Memory B cell (primary cell): ENCODE data around the gene SFRP2.

Experiments used
- ATAC-seq: fragments of 150-1000 bp; cut with Tn5 transposase; 2 replicates; pipeline ENCODE4 v1.10.0; 2021; ENCODE audit warnings: low read depth, mild to moderate bottlenecking, moderate library complexity
- DNase-seq, 2 donors: peaks; one replicate each; pipeline ENCODE4 v3.0.0; 2022; ENCODE audit warnings: low spot score in 2 of 2
- H3K27ac Mint-ChIP-seq: one replicate; pipeline ENCODE4 v1.8.0; 2022; ENCODE audit warnings: mild to moderate bottlenecking, moderate library complexity, mixed read lengths
- H3K27me3 Mint-ChIP-seq: one replicate; pipeline ENCODE4 v1.8.0; 2022; ENCODE audit warnings: mixed read lengths
- H3K36me3 Mint-ChIP-seq: one replicate; pipeline ENCODE4 v1.8.0; 2022; ENCODE audit warnings: mild to moderate bottlenecking, mixed read lengths
- H3K4me1 Mint-ChIP-seq: one replicate; pipeline ENCODE4 v1.8.0; 2022; ENCODE audit warnings: mixed read lengths
- H3K4me3 Mint-ChIP-seq: one replicate; pipeline ENCODE4 v1.8.0; 2022; ENCODE audit warnings: mild to moderate bottlenecking, moderate library complexity, mixed read lengths
- H3K9me3 Mint-ChIP-seq: one replicate; pipeline ENCODE4 v1.8.0; 2022; ENCODE audit warnings: mixed read lengths

The SFRP2 gene

DNA sequence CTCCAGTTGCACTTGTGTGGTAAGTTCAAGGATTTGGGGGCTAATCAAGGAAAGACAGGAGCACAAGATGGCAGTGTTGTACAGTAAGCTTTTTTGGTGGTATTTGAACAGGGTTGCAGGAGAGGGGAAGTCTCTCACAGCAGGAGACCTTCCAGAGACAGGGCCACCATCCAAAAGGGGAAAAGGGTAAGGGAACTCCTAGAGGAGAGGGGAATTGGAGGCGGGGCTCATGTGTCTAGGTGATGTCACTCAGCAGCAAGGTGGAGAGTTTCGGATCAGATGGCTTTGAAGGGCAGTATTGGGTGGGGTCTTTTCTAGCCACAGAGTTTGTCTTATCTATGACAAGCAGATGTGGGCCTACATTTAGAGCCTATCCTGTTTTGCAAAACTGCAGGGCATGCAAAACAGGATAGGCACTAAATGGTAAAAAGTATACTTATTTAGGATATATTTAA is 15.6 kb downstream of the SFRP2 start:
- H3K9me3 Mint-ChIP-seq, result peaks cover 2% of the 10 kb centered on the region
- ATAC-seq, result no peak
- H3K27ac Mint-ChIP-seq, result no peak overlapping the region
- H3K27me3 Mint-ChIP-seq, result peaks cover 27% of the 10 kb centered on the region
- H3K4me3 Mint-ChIP-seq, result no peak overlapping the region
- no peak for DNase-seq
- peaks cover 2% of the 10 kb centered on the region for H3K36me3 Mint-ChIP-seq
- H3K4me1 Mint-ChIP-seq, result no peaks in the 10 kb centered on the region

DNA sequence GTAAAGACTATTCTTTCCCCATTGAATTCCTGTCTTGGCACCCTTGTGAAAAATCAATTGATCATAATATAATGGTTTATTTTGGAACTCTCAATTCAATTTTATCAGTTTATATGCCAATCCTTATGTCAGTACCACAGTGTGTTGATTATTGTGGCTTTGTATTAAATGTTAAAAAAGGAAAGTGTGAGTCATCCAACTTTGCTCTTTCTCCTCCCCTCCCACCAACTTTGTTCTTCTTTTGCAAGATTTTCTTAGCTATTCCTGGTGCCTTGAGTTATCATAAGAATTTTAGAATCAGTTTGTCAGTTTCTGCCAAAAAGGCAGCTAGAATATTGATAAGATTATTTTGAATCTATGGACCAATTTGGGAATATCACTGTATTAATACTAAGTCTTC is 17.8 kb downstream of the SFRP2 start:
- no peak for ATAC-seq
- Mint-ChIP-seq H3K36me3 (peaks cover 2% of the 10 kb centered on the region), H3K4me3 (no peak overlapping the region)

DNA sequence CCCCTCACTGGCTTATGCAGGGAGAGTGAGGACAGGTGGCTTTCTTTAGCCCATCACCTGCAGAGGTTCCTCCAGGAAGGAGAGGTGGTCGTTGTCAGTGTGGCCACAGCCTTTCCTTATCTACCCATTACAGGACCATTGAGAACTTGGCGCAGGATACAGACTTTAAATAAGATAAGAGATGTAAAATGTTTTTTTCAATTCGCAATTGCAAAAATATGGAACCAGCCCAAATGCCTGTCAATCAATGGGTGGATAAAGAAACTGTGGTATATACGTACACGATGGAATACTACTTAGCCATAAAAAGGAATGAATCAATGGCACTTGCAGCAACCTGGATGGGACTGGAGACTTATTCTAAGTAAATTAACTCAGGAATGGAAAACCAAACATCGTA is 22.1 kb downstream of the SFRP2 start:
- Mint-ChIP-seq H3K27me3 (peaks cover 12% of the 10 kb centered on the region), H3K27ac (no peak overlapping the region), H3K36me3 (peaks cover 1% of the 10 kb centered on the region), H3K4me1 (no peaks in the 10 kb centered on the region), H3K9me3 (peaks cover 3% of the 10 kb centered on the region), H3K4me3 (no peak overlapping the region)
- ATAC-seq, result no peak
- no peak for DNase-seq

More for the DNA sequence above, 17.8 kb downstream of the SFRP2 start:
- H3K4me1 Mint-ChIP-seq, result no peaks in the 10 kb centered on the region
- peaks cover 16% of the 10 kb centered on the region for H3K27me3 Mint-ChIP-seq
- H3K27ac Mint-ChIP-seq, result no peak overlapping the region
- peaks cover 2% of the 10 kb centered on the region for H3K9me3 Mint-ChIP-seq
- no peak for DNase-seq

DNA sequence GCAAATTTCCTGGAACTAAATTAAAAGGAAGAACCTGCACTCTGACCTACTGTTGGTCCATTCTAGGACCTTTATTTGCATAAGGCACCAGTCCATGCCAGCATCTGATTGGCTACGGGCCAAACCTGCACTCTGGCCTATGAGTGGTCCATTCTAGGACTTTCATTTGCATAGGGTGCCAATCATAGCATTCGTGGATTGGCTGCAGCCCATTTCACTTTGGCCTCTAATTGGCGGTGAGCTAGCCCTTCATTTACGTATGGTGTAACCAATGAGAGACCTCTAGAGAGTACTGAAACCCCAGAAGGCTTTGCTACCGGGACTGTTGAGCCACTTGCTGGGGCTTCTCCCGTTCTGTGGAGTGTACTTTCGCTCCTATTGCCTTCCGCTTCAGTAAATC is 23.0 kb downstream of the SFRP2 start:
- no peak for DNase-seq
- Mint-ChIP-seq H3K4me1 (no peaks in the 10 kb centered on the region), H3K9me3 (peaks cover 1% of the 10 kb centered on the region), H3K27ac (no peak overlapping the region), H3K4me3 (no peak overlapping the region), H3K27me3 (peaks cover 15% of the 10 kb centered on the region), H3K36me3 (no peaks in the 10 kb centered on the region)
- ATAC-seq, result no peak

DNA sequence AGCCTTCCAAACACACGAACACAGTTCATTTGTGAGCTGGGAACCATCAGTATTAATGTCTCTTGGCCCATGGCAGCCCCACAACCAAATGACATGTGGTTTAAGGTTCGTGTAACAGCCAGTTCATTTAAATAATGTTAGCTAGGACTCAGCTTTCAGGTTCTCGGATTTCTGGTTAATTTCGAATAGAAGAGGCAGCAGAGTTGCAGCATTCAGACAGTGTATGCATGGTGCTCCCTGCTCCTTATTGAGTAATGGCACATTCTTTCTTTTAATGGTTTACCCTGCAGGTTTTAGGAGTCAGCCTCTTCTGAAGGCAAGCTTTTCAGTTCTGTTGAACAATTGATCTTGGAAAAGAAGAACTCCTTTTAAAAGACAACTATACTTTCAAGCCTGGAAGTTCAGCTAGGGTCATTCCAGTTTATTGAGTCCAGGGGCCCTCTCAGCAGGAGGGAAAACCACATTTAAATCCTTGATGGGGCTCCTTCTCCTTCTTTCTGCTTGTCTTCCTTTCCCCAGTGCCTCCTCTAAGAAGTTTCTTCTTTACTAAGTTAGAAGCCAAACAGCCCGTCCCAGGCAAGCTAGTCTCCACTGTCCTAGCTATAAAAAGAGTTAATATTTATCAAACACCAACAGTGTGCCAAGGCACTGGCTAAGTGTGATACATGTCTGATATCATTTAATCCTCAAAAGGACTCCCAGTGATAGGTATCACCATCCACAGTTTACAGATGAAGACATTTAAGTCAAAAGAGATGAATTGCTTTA is 24.1 kb downstream of the SFRP2 start:
- ATAC-seq (no peak), DNase-seq (no peak)
- no peaks in the 10 kb centered on the region for H3K36me3 Mint-ChIP-seq
- no peak overlapping the region for H3K27ac Mint-ChIP-seq
- no peak overlapping the region for H3K4me3 Mint-ChIP-seq
- H3K9me3 Mint-ChIP-seq, result peaks cover 1% of the 10 kb centered on the region
- H3K27me3 Mint-ChIP-seq, result peaks cover 15% of the 10 kb centered on the region
- H3K4me1 Mint-ChIP-seq, result no peaks in the 10 kb centered on the region

DNA sequence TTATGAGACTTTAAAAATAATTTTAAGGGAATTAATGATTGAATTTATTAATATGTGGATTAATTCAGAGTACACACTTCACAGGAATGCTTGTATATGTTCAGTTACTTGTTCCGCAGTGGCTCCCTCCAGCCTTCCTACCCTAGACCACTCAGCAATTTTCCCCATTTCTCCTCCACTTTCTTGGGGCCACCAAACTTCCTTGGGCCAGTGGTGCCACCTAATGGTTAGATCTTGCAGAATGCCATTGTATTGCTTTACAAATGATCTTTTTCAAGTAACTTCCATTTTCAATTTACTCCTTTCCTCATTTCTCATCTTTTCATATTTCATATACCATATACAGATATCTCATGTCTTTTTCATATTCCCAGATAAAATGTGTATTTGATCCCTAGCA is 25.5 kb downstream of the SFRP2 start:
- Mint-ChIP-seq H3K4me1 (no peaks in the 10 kb centered on the region), H3K9me3 (peaks cover 1% of the 10 kb centered on the region), H3K4me3 (no peak overlapping the region), H3K27me3 (peaks cover 23% of the 10 kb centered on the region), H3K36me3 (no peaks in the 10 kb centered on the region), H3K27ac (no peak overlapping the region)
- DNase-seq (no peak), ATAC-seq (no peak)

DNA sequence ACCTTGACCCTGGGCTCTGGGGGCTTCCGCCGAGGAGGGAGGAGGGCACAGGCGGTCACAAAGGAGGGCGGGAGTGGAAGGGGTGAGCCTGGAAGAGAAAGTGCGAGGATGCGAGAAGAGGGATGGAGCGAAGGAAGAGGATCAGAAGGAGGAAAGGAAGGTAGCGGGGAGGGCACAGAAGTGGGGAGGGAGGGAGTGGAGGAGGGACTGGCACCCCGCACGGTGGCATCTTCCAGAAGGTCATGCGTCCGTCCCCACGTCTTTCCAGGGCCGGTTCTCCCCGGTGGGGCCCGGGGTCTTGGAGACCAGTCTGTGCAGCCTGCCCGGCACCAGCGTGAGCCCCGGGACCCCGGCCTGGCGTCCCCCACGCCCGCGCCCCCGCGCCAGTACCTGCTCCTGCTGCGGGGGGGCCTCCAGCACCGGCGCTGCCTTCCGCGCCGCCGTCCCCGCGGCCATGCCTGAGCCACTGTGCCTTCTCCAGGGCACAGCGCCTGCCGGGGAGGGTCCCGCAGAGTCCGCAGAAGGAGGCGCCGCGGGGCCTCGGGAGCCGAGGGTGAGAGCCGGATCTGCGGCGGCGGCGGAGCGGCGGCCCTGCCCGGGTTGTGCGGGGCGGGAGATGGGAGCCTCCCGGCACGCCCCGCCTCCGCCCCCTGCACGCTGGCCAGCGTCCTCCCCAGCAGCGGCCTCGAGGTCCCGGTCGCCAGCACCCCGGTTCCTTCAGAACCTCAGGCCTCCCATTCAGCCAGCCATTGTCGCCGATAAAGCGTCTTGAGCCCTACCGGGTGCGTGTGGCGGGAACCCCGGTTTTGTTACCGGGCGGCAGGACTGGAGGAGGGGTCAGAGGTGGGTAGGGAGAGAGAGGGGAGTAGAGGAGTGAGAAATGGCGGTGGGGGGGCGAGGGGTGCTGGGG is 29.2 kb downstream of the SFRP2 start, which contains the start of gene RNF175:
RNF175 (minus strand) TSS at position 618 of the 910 bp plus-strand sequence; CDS start at position 456, 162 bp downstream.
- no peak for DNase-seq
- Mint-ChIP-seq H3K36me3 (no peaks in the 10 kb centered on the region), H3K9me3 (peaks cover 1% of the 10 kb centered on the region), H3K27me3 (peaks cover 33% of the 10 kb centered on the region), H3K4me3 (peak within 1 kb of the TSS; percentile 74), H3K27ac (no peak within 1 kb of the TSS), H3K4me1 (no peaks in the 10 kb centered on the region)
- ATAC-seq, result peak; percentile 35

DNA sequence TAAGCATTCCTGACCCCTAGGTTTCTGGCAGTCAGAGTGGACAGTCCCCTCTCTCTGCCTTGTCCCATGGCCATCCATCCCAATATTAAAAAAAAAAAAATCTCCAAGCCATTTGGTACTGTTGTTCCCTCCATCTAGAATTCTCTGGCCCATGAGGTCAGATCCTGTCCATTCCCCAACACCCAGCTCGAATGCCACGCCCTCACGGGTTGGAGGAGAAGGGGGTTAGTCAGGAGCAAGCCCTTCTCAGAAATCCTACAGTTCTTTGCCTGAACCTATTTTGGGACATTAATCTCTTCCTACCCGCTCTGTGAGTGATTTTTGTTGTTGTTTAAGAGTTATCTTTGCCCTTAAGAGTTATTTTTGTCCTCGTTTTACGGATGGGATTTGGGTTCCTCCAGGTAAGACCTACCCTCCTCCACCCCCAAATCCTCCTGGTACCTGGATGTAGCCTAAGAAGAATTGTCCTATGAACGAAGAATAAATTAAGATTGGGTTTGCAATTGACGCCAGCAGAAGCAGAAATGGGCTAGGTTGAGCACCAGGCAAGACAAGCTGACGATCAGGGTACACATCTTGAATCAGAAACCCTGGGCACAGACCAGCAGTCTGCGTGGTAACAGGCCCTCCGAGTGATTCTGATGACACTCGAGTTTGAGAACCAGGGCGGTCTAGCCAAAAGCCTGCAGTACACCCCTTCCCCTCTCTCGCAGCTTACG is 30.0 kb downstream of the SFRP2 start:
- no peak for DNase-seq
- ATAC-seq, result no peak
- Mint-ChIP-seq H3K4me3 (peak overlapping the region; percentile 74), H3K4me1 (no peaks in the 10 kb centered on the region), H3K27ac (no peak overlapping the region), H3K9me3 (peaks cover 1% of the 10 kb centered on the region), H3K36me3 (peaks cover 2% of the 10 kb centered on the region), H3K27me3 (peaks cover 33% of the 10 kb centered on the region)

DNA sequence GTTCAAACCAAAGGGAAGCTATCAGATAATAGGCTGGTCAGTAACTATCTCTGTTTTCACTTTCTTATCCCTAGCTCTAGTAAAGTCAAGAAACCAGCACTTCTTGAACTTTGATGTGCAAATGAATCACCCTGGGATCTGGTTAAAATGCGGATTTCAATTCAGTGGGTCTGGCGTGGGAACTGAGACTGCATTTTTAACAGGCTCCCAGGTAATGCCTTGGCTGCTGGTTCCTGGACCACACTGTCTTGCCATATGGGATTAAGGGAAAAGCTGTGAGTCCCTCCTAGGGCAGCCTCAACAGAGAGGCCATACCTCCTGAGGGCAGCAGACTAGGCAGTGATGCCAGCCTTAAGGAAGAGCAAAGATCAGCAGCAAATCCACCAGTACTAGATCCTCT is 30.7 kb downstream of the SFRP2 start:
- Mint-ChIP-seq H3K9me3 (no peaks in the 10 kb centered on the region), H3K36me3 (peaks cover 2% of the 10 kb centered on the region), H3K27me3 (peaks cover 30% of the 10 kb centered on the region), H3K4me1 (no peaks in the 10 kb centered on the region), H3K27ac (no peak overlapping the region), H3K4me3 (no peak overlapping the region)
- ATAC-seq (no peak), DNase-seq (no peak)

DNA sequence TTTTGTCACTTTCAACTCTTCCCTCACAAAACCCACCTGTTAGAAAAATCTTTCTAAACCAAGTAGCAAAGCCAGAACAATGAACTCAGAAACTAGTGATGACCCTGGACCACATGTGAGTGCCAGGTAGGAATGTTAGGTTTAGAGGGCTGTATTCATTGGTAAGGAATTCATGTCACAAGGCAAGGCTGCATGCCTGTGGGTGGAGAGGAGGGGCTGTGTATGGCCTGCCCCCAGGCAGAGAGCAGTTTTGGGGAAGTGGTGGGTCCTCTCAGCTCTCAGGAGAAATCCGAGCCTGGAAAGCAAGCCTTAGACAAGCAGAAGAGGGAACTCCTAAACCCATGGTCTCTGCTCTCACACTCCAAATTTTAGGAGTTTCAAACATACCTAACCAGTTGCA is 31.5 kb downstream of the SFRP2 start:
- Mint-ChIP-seq H3K27ac (no peak overlapping the region), H3K9me3 (no peaks in the 10 kb centered on the region), H3K4me3 (no peak overlapping the region), H3K27me3 (peaks cover 27% of the 10 kb centered on the region), H3K4me1 (no peaks in the 10 kb centered on the region), H3K36me3 (peaks cover 2% of the 10 kb centered on the region)
- DNase-seq, result no peak
- no peak for ATAC-seq

DNA sequence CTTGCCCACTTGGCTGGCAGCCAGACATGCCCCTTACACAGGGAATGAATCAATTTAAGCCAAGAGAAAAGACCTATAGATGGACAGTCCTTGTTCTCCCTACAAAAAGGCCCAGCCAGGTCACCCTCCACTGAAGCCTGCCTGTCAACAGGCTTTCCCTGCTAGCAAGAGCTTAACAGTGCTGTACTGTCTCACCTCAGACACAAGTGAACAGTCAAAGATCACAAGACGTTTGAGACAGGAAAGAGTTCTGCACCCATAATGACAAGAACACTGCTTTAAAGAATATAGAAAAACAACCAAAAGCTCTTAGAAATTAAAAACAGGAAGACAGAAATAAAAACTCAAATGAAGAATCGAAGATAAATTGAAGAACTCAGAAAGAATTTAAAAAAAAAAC is 33.7 kb downstream of the SFRP2 start:
- Mint-ChIP-seq H3K4me3 (no peak overlapping the region), H3K36me3 (peaks cover 2% of the 10 kb centered on the region), H3K9me3 (no peaks in the 10 kb centered on the region), H3K27ac (no peak overlapping the region), H3K27me3 (peaks cover 18% of the 10 kb centered on the region), H3K4me1 (no peaks in the 10 kb centered on the region)
- DNase-seq (no peak), ATAC-seq (no peak)

DNA sequence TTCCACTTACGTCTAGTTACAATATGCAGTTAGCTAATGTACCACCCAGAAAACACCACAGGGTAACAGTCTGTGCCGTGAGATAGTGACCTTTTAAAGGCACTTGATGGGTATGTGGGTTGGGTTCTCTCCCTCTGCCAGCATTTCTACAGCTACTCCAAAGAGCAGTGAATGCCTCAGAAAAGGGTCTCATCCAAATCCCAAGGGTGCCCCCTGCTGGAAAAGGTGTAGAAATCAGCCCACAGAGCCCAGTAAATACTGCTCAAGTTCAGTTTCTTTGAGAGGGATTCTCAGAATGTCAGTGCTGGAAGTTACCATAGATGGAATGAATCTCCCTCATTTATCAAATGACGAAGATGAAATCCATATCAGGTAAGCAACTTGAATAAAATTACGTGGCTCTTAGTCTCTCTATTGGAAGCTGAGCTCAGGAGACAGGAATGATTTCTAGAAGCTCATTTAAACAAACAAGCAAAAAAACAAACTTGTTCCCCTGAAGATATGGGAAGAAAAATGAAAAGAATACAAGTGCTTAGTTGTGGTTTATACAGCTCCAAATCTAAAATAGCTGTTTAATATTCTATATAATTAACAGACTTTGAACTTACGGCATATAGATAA is 38.6 kb downstream of the SFRP2 start:
- H3K36me3 Mint-ChIP-seq, result peaks cover 2% of the 10 kb centered on the region
- H3K4me3 Mint-ChIP-seq, result no peak overlapping the region
- no peaks in the 10 kb centered on the region for H3K4me1 Mint-ChIP-seq
- H3K27ac Mint-ChIP-seq, result no peak overlapping the region
- H3K9me3 Mint-ChIP-seq, result no peaks in the 10 kb centered on the region
- DNase-seq (peak; percentile 63 to 66), ATAC-seq (peak; percentile 81)
- H3K27me3 Mint-ChIP-seq, result no peaks in the 10 kb centered on the region

DNA sequence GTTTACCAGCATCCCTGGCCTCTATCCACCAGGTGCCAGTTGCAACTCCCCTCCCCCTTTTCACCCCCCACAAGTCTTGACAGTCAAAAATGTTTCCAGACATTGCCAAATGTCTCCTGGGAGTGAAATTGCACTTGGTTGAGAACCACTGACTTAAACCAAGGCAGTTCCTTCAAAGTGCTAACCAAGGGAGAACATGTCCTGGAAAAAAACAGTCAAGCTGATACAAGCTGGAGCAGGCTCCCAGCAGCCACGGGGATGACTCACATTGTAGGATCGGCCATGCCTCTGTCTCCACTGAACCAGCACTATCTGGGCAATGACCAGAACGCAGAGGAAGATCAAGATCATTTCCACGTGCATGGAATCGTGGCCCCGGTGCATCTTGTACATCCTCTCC is 40.5 kb downstream of the SFRP2 start:
- H3K9me3 Mint-ChIP-seq, result no peaks in the 10 kb centered on the region
- DNase-seq, result no peak

More for the DNA sequence above, 40.5 kb downstream of the SFRP2 start:
- Mint-ChIP-seq H3K4me1 (no peaks in the 10 kb centered on the region), H3K4me3 (no peak overlapping the region), H3K36me3 (no peaks in the 10 kb centered on the region), H3K27me3 (no peaks in the 10 kb centered on the region), H3K27ac (no peak overlapping the region)
- ATAC-seq, result no peak
